NCI-H1105 treated with DMSO at 0.1 percent for 48 hours (cell line): ENCODE measurements around the gene ZMIZ1.
"Not testable (repeated sequence)": the region's sequence is repeated elsewhere in the genome, so short reads cannot be mapped to it uniquely, and the experiment has no call there.

Source experiments
- DNase-seq: peaks from one replicate; lab custom pipeline; 2025; lab: John Stamatoyannopoulos, UW

ZMIZ1 gene

DNA sequence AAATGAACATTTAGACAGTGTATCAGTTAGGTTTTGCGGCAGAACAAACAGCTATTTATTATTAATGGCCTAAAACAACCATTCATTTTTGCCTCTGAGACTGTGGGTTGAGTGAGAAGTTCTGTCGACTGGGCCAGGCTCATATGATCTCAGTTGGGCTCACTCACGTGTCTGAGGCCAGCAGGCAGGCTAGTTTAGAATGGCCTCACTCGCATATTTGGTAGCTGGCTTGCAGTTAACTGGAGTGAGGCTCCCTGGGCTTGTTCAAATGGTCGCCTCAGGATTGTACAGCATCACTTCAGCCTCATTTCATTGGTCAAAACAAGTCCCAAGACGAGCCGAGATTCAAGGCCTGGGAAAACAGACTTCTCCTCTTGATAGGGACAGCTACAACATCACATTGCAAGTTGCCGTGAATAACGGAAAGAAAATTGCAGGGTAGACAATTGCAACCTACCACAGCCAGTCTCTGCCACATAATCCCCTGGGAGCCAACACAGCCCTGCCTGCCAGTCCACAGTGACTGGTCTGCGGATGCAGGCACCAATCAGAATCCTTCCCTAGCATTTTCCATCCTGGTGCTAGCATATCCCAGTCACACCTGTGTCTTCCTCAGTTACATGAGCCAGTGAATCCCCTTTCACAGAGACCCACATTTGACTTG is 255.4 kb downstream of the ZMIZ1 start:
- no peak for DNase-seq

DNA sequence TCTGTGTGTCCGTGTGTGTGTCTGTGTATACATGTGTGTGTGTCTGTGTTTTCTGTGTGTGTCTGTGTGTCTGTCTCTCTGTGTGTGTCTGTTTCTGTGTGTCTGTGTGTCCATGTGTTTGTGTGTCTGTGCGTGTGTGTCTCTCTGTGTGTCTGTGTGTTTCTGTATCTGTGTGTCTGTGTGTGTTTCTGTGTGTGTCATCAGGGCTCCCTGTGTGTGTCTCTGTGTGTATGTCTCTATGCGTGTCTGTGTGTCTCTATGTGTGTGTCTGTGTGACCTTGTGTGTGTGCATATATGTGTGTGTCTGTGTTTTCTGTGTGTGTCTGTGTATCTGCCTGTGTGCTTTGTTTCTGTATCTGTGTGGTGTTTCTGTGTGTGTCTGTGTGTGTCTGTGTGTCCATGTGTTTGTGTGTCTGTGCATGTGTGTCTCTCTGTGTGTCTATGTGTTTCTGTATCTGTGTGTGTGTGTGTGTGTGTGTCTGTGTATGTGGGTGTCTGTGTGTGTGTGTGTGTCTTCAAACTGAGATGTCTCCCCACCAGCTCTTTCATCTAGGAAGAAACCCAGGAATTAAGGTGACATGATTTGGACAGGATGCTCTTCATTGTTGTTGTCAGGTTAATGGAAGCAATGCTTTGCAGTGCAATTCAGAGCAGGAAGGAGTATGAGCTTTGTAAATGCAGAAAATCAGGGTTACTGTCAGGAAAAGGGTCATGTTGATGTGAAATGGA is 257.8 kb downstream of the ZMIZ1 start:
- no peak for DNase-seq

DNA sequence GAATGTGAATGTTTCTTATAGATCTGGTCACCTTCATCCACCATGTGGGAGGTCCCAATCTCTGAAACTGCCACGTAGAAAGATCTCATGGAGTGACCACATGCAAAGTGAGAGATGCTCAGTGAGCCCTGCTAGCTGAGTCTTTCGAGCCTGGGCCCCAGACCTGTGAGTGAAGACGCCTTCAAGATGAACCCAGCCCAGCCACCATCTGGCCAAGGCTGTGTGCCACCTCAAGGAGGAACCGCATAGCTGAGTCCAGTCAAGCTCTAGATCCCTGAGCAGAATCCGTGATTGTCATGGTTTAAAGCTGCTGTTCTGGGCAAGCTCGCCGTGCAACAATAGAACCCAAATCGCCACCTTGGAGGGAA is 258.3 kb downstream of the ZMIZ1 start:
- no peak for DNase-seq

DNA sequence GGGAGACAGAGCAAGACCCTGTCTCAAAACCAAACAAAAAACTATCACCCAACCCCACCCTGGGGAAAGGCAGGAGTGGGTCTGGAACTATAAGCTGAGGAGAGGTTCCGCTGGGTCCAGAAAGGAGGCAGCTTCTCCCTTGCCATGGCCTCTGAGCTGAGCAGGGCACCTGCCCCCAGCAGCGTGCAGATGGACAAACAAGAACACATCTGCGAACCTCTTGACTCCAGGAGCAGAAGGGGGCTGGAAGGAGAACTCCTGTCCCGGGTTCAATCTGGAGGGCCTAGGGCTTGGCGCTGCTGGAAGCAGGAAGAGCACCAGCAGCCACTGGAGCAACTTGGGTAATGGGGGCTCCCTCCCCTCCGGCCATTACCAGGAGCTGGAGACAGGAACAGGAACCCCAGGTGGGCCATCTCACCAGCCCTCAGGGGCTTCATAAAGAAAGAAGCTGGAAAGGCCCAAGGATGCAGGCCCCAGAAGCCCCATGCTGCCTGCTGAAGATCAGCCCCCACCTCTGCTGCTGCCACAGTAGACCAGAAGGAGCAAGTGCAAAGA is 259.5 kb downstream of the ZMIZ1 start:
- no peak for DNase-seq

DNA sequence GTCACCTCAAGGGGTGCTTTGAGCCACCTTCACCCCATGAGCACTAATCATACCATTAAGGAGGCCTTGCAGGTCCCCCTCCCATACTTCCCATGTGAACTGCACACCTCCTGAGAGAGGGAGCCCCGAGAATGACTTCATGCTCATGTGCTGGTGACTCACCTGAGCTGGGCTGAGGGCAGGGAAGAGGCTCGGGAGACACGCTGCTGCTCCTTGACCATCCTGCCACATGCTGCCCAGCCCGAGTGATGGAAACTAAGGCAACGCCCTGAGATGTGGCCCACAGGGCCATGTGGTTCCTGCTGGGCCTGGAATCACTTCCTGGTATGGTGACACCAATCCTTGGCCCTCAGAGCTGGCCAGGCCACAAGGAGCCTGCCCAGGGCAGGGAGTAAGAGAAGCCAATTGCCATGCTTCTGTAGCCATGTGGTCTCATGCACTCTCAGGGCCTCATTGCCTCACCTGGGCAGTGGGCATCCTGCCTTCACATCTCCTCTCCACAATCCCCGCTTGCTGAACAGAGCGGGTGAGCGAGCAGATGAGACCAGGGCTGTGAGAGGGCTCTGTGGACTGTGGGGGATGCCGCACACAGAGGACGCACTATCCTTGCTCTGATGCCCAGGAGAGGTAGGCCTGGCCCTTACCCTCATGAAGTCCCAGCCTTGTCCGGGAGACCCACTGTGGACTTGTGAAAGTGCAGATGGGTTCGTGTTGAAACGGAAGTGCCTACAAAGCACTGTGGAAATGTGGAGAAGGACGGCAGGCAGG is 260.2 kb downstream of the ZMIZ1 start:
- DNase-seq = no peak

DNA sequence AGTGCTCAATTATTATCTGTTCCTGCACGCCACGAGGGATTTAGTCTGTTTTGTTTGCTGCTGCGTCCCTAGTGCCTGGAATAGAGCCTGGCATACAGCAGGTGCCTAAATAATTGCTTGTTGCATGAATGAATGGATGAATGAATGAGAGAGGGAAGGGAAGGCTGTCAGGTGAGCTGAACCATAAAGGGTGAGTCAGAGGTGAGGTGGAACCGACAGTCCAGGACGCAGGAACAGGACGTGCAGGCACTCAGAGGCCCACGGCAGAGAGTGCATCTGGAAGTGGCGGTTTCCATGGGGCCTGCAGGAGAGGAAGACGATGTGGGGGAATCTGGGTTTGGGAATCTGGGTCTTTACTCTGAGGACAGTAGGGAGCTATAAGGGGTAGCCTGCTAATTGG is 260.8 kb downstream of the ZMIZ1 start:
- DNase-seq = no peak

DNA sequence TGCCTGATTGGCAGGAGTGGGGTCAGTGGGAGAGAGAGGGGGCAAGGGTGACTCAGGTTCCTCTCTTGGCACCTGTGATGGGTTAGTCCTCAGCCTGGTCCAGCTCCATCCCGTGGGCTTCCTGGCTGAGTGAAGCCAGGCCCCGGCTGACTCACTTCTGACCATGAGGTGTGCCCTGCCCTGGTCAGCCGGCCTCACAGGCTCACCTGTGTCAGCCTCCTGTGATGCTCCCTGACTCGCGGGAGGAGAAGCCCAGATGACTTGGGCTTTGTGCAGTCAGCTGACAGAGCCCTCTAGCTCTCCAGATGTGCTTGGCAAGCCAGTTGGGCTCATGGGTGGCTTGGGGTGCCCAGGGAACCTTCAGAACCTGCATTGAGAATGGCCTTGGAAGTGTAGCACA is 262.5 kb downstream of the ZMIZ1 start:
- no peak for DNase-seq

DNA sequence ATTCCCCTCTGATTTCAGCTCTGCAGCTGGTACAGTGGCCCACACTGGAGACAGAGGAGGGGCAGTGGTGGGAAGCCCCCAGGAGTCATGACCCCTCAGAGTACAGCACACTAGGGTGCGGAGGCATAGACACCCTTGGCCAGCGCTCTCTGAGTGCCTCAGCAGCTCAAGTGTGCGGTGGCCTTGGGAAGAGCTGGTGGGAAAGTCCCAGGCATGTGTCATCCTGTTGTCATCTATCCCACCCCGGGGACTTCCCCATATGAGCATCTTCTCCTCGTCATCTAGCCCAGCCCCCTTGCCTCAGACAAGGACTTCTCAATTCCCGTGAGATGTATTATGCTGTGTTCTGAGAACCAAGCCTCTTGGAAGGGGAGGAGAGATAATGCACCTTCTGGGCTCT is 262.9 kb downstream of the ZMIZ1 start:
- no peak for DNase-seq

DNA sequence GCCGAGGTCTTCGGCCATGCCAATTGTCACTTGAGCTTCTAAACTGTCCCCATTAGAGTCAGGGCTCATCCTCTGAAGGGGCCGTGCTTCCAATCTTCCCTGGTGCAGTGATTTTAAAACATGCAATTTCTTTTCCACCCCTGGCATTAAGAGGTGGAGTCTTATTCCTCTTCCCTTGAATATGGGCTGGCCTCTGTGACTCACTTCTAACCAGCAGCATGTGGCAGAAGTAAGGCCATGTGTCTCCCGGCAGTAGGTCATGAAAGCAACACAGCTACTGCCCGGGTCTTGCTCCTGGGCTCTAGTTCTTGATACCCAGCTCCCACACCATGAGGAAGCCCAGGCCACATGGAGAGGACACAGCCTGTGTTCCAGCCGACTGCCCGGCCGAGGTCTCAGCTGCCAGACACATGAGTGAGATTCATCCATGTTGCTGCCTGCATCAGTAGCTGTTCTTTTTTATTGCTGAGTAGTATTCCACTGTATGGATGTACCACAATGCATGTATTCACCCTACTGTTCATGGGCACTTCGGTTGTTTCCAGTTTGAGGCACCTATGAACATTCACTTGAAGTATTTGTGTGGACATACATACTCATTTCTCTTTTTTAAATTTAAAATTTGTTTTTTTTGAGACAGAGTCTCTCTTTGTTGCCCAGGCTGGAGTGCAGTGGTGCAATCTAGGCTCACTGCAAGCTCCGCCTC is 264.0 kb downstream of the ZMIZ1 start:
- DNase-seq = not testable (repeated sequence)

DNA sequence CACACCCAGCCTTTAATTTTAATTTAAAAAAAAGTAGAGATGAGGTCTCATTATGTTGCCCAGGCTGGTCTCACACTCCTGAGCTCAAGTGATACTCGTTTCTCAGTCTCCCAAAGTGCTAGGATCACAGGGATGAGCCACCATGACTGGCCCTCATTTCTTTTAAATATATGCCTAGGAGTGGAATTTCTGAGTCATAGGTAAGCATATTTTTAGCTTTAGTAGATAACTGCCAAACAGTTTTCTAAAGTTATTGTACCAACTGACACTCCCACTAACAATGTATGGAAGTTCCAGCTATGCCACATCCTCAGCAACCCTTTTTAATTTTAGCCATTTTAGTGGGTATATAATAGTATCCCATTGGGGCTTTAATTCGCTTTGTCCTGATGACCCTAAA is 264.7 kb downstream of the ZMIZ1 start:
- DNase-seq = no peak

DNA sequence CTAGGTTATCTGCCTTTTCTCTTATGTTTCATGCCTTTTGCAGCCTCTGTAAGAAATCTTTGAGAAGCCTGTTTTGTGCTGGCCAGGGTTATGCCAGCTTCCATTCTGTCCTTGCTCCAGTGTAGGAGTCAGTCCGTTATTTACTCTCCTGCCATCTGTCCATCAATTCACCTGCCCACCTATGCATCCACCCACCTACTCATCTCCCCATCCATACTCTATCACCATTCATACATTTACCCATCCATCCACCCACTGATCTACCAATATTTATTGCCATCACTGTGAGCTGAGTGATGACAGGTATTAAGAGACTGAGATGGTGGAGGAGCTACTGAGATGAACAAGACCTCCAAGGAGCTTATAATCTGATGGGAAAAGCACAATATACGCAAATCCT is 265.8 kb downstream of the ZMIZ1 start:
- no peak for DNase-seq

DNA sequence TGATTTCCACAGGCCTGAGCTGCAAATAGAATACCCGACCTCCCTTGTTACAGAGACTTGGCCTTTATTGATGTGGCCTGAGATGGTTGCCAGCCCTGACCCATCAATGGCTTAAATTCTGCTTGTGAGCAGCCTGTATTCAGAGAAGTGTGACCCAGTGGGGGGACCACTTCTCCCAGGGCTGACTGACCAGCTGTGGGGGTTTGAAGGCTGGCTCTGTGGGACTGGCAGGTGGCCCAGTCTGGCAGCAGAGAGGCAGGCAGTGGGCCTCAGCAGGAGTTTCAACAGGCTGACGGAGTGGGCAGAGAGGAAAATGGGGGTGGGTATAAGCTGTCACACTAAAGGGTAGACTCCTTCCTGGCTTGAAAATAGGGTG is 266.3 kb downstream of the ZMIZ1 start:
- DNase-seq = no peak

DNA sequence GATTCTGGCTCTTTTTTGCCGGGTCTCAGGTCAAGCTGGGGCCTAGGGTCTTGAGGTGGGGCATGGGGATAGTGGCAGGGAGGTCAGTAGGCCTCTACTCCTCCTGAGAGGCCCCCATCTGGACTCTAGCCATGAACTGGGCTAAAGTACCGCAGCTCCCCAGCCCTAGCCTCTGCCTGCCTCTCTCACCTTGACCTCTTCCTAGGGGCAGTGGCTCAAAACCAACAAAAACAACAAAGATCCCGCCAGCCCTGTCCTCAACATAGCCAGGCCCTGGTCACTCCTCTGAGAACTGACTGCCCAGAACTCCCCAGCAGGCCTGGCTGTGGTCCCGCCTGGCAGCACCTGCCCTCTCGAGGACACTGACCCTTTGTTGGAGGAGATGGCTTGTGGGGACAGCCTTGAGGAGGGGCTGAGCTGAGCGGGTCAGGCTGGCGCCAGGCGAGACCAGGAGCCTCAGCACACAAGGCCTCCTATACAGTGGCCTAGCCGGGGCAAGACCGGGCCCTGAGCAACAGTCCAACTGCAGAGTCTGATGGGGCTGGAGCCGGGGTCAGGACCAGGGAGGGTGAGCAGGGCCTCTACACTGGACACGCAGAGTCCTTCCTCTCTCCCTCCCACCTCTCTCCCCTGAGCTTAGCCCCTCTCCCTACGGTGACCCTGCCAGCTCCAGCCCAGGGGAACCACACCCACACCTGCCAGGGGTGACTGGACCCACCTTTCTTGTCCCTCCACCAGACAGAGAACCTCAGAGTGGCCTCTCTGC is 266.9 kb downstream of the ZMIZ1 start:
- no peak for DNase-seq

DNA sequence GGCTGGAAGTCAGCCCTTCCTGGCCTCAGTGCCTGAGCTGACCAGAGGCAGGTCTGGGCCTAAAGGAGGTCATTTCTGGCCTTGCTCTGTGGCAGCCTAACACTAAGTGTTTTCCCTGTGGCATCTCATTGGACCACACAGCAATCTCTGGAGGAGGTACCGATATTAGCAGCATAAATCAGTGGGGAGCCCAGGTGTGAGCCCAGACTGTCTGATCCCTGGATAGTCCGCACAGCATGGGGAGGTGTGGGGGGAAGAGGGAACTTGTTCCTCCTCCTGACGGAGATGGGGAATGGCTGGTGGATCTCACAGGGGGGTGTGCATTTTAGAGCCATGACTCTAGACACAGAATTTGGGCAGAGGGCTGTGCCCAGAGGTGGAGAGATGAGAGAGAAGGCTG is 267.5 kb downstream of the ZMIZ1 start:
- no peak for DNase-seq

DNA sequence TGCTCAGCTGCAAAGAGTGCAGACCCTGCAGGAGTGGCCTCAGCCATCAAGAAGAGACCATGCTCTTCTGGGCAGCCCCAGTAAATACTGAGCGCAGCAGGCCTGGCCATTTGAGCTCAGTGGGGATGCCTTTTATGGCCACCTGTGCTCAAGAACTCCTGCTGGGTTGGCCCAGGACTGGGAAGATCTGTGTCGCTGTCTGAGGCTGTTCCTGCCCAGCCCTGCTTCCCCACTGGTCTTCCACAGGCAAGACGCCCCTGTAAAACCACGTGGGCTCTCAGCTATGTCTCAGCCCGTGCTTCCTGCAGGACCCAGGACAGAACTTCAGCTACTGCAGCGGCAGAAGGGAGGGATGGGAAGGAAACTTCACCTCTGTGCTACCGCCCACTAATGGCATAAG is 268.0 kb downstream of the ZMIZ1 start:
- no peak for DNase-seq

DNA sequence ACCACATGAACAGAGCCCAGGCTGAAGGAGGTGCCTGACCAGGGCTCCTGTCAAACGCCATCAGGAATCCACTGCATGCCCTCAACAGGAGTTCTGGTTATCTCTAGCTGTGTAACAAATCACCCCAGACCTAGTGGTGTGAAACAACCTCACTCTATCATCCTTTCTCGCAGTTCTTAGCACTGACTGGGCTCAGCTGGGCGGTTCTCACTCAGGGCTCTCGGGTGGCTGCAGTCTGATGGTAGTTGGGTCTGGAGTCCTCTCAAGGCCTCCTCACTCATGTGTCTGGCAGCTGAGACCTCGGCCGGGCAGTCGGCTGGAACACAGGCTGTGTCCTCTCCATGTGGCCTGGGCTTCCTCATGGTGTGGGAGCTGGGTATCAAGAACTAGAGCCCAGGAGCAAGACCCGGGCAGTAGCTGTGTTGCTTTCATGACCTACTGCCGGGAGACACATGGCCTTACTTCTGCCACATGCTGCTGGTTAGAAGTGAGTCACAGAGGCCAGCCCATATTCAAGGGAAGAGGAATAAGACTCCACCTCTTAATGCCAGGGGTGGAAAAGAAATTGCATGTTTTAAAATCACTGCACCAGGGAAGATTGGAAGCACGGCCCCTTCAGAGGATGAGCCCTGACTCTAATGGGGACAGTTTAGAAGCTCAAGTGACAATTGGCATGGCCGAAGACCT is 269.2 kb downstream of the ZMIZ1 start:
- not testable (repeated sequence) for DNase-seq

DNA sequence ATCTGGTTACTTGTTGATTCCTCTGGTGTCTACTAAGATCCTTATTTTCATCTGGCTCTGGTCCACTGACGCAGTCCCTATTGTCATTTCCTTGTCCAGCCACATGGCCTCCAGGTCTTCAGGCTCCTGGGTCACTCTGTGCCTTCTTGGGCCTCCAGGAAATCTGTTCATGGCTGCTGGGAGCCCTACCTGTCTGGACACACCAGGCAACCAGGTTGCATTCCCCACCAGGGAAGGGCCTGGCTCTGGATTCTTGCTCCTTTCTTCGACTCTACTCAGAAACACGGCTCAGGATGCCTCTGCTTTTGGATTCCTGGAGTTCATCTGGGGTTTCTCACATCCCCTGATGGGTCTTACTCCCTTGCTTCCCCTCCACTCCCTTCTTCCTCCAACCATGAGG is 270.5 kb downstream of the ZMIZ1 start:
- DNase-seq = no peak

DNA sequence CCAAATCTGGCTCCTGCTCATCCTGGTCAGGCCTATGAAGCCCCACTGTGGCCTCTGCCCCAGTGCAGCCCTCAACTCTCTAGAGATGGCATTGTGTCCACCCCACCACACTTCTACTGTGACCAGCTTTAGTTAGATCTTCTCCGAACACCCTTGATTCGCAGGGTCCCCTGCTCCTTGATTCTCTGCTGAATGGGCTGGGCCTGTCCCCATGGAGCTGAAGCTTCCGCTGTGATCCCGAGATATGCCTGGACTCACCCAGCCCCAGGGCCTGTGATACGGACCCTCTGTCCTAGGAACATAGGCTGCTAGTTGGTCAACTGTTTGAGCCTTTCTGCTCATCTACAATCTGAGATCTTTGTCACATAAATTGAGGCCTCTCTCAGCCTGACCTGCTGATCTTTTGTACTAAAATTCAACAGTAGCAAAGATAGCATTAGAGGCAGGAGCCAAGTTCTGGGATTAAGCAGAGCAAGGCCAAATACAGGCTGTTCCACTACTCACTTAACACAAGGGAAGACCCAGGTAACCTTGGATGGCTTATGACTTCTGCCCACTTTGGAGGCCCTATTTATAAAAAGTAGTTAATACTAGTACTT is 272.0 kb downstream of the ZMIZ1 start:
- DNase-seq = no peak

DNA sequence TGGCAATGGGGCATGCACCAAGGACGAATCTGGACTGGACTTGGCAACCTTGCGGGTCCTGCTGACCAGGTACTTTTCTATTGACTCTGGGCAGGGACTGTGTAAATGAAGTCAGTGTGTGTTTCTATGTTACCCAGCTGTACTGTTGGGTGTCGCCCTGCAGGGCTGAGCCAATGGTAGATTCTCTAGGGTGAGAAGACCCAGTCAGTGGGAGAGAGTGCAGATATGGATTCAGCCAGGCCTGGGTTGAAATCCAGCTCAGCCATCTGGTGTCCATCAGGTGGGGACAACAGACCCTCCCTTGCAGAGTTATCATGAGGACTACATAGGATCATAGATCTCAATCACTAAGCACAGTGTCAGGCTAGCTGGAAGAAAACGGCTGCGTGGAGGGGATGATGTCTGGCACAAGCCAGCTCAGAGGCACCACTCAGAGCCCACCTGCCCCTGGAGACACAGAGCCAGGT is 273.6 kb downstream of the ZMIZ1 start:
- no peak for DNase-seq

DNA sequence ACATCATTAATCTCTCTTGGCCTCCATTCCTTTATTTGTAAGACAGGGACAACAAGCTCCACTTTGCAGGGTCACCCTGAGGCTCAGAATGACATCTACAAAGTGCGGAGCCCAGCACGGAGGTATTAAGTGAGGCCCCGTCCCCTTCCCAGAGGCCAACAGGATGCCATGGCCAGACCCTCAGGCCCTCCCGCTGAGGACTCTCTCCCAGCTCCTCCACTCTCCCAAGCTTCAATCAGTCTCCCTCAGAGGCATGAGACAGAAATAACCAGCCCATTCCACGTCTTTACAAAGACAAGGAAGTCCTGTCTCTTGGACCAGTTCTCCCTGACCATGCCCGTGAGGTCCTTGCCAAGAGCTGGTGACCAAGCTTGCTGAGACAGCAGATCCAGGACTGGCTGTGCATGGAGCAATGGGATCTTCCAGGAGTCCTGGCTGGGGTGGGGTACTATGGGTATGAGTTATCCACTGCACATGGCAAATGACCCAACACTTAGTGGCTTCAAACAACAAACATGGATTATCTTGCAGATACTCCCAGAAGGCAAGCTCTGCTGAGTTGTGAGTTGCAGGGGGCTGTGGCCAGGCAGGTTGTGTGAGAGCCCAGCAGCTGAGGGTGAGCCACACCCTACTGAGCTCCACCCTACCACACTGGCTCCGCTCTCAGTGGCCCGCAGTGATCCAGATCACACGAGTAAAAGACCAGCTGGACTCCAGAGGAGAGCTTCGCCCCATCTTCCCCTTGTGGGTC is 274.2 kb downstream of the ZMIZ1 start:
- DNase-seq = no peak
